DND-41 (cell line): ENCODE measurements around the gene XPO6.

ENCODE experiments used
- ATAC-seq: fragments of 200-7000 bp; cut with Tn5 transposase; 3 replicates; pipeline ENCODE4 v1.9.1; 2021; ENCODE audit warnings: low read depth; ENCODE audit not compliant: insufficient read depth
- DNase-seq: peaks from one replicate; pipeline ENCODE4 v3.0.0-alpha.2; 2020
- H2AFZ ChIP-seq: 2 replicates; pipeline ENCODE4 v1.6.0; 2012; ENCODE audit warnings: low read depth, low read length
- H3K27ac ChIP-seq: 2 replicates; pipeline ENCODE4 v1.5.1; 2012; ENCODE audit warnings: low read length, inconsistent platforms
- H3K27me3 ChIP-seq: fragments of 200-600 bp; sonication (generic); 2 replicates; pipeline ENCODE4 v1.6.0; 2012; ENCODE audit warnings: low read length, mild to moderate bottlenecking, inconsistent platforms; ENCODE audit not compliant: insufficient read depth, poor library complexity
- H3K36me3 ChIP-seq: 2 replicates; pipeline ENCODE4 v1.5.1; 2012; ENCODE audit warnings: low read length, inconsistent platforms; ENCODE audit not compliant: insufficient read depth
- H3K4me1 ChIP-seq: 2 replicates; pipeline ENCODE4 v1.5.1; 2012; ENCODE audit warnings: mild to moderate bottlenecking, low read length; ENCODE audit not compliant: insufficient read depth
- H3K4me2 ChIP-seq: 2 replicates; pipeline ENCODE4 v1.6.0; 2012; ENCODE audit warnings: mild to moderate bottlenecking, moderate library complexity, low read length, inconsistent platforms; ENCODE audit not compliant: insufficient read depth
- H3K4me3 ChIP-seq, 2 experiments: fragments of 200-600 bp in 1 of 2; shearing (Covaris generic) in 1 of 2; 2 replicates each; pipeline ENCODE4 v1.5.1; 2012 to 2016; ENCODE audit warnings: inconsistent platforms in 2 of 2, low read length in 2 of 2, mild to moderate bottlenecking in 2 of 2, low read depth in 1 of 2, moderate library complexity in 1 of 2
- H3K79me2 ChIP-seq: 2 replicates; pipeline ENCODE4 v1.6.0; 2012; ENCODE audit warnings: low read length, inconsistent platforms; ENCODE audit not compliant: insufficient read depth
- H3K9ac ChIP-seq: 2 replicates; pipeline ENCODE4 v1.6.0; 2012; ENCODE audit warnings: low read depth, mild to moderate bottlenecking, inconsistent platforms, low read length, moderate library complexity
- H3K9me3 ChIP-seq: 2 replicates; pipeline ENCODE4 v1.5.1; 2012; ENCODE audit warnings: low read length, moderate library complexity, mild to moderate bottlenecking, inconsistent platforms; ENCODE audit not compliant: insufficient read depth, severe bottlenecking
- H4K20me1 ChIP-seq: 2 replicates; pipeline ENCODE4 v1.6.0; 2012; ENCODE audit warnings: low read length; ENCODE audit not compliant: insufficient read depth
- CTCF ChIP-seq: IDR thresholded peaks from 2 replicates; pipeline ENCODE4 v1.5.1; 2012; ENCODE audit warnings: borderline replicate concordance, low read length, moderate library complexity, mild to moderate bottlenecking; ENCODE audit not compliant: poor library complexity, severe bottlenecking; ENCODE audit errors: extremely low read depth
- EZH2 ChIP-seq: IDR thresholded peaks from 3 replicates; pipeline ENCODE4 v1.6.1; 2012; ENCODE audit warnings: borderline replicate concordance, low read depth, mild to moderate bottlenecking, moderate library complexity, low read length, inconsistent platforms; ENCODE audit not compliant: severe bottlenecking

XPO6 gene

GRCh38 chr16:28087140-28087660, 124.6 kb downstream of the XPO6 start:
- DNase-seq, result no peak
- Histone ChIP-seq H3K4me2 (no peak overlapping the region), H3K9ac (no peak overlapping the region), H3K79me2 (no peaks in the 10 kb centered on the region), H3K9me3 (no peaks in the 10 kb centered on the region), H2AFZ (no peak overlapping the region), H3K4me1 (no peaks in the 10 kb centered on the region), H4K20me1 (peaks cover 30% of the 10 kb centered on the region), H3K27me3 (no peaks in the 10 kb centered on the region), H3K27ac (no peak overlapping the region), H3K36me3 (no peaks in the 10 kb centered on the region), H3K4me3 (no peak overlapping the region)
- TF ChIP-seq CTCF, result no peak
- no peak for TF ChIP-seq EZH2
- no peak for ATAC-seq

GRCh38 chr16:28086186-28087139, 125.3 kb downstream of the XPO6 start:
- Histone ChIP-seq H2AFZ (no peak overlapping the region), H3K79me2 (no peaks in the 10 kb centered on the region), H3K4me1 (no peaks in the 10 kb centered on the region), H3K4me2 (no peak overlapping the region), H3K4me3 (no peak overlapping the region), H3K27ac (no peak overlapping the region), H3K36me3 (no peaks in the 10 kb centered on the region), H3K9ac (no peak overlapping the region), H4K20me1 (peaks cover 25% of the 10 kb centered on the region), H3K9me3 (no peaks in the 10 kb centered on the region), H3K27me3 (no peaks in the 10 kb centered on the region)
- ATAC-seq, result no peak
- TF ChIP-seq EZH2, result no peak
- no peak for TF ChIP-seq CTCF
- no peak for DNase-seq

- DNase-seq, result no peak
- H3K4me2 ChIP-seq, result no peak overlapping the region
- H3K36me3 ChIP-seq, result no peaks in the 10 kb centered on the region
- H3K79me2 ChIP-seq, result no peaks in the 10 kb centered on the region
- H4K20me1 ChIP-seq, result peaks cover 19% of the 10 kb centered on the region
- TF ChIP-seq CTCF, result no peak
- no peak for TF ChIP-seq EZH2
- no peaks in the 10 kb centered on the region for H3K4me1 ChIP-seq
- no peaks in the 10 kb centered on the region for H3K9me3 ChIP-seq
- H3K9ac ChIP-seq, result no peak overlapping the region
- ATAC-seq, result no peak
- H3K27me3 ChIP-seq, result no peaks in the 10 kb centered on the region
- H3K27ac ChIP-seq, result no peak overlapping the region
- H3K4me3 ChIP-seq, result no peak overlapping the region
- H2AFZ ChIP-seq, result no peak overlapping the region
Observed at GRCh38 chr16:28085389-28086171, 126.2 kb downstream of the XPO6 start.
